HG03575 (cell line): ENCODE data around the gene SKAP1.

ENCODE experiments used
- ATAC-seq: cut with Tn5 transposase; IDR thresholded peaks from one replicate; pipeline ENCODE4 v1.9.1; 2021; ENCODE audit not compliant: unreplicated experiment, insufficient number of reproducible peaks, low FRiP score; ENCODE audit errors: extremely low read depth

SKAP1 gene

DNA sequence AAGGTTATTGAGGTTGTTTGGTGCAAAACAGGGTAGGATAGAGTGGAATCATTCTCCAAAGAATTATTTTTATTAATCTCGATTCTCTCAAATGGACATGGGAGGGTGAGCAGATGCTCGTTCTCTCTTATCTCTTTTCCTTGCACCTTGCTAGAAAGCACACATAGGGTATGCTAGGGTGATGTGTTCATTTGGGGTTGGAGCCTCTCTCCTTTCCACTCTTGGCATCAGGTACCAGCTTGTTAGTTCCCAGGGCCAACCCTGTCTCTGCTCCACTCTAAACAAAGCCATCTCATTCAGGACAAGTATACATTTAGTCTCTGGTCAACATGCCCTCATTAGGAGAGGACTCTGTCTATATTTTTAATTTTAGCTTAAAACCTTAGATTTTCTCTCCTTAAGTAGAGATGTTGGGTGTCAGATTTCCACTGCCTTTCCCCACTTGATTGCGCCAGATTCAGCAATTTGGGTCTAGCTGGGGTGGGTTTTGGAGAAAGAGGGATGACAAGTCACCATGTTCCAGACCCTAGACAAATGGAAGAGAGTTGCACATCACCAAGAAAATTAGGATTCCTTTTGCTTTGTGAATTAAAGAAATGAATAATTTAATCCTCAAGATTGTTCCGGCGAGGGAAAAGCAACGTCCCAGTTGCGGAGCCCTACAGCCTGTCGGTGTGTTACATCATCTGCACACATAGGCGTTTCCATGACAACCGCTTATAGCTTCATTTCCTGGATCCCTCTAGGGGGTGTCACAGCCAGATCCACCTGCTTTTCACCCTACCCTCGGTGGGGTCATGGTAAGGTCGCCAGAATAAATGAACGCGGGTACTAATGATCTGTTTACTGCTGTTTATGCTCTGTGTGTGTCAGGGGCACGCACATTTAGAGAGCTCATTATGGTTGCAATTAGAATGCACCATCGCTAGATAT is 280.9 kb downstream of the SKAP1 start:
- ATAC-seq, result no peak

GRCh38 chr17:48148029-48148770 is 281.8 kb downstream of the SKAP1 start:
- no peak for ATAC-seq

GRCh38 chr17:48144976-48145798 is 284.8 kb downstream of the SKAP1 start:
- ATAC-seq, result no peak

GRCh38 chr17:48144231-48144630 is 285.8 kb downstream of the SKAP1 start:
- ATAC-seq, result no peak

DNA sequence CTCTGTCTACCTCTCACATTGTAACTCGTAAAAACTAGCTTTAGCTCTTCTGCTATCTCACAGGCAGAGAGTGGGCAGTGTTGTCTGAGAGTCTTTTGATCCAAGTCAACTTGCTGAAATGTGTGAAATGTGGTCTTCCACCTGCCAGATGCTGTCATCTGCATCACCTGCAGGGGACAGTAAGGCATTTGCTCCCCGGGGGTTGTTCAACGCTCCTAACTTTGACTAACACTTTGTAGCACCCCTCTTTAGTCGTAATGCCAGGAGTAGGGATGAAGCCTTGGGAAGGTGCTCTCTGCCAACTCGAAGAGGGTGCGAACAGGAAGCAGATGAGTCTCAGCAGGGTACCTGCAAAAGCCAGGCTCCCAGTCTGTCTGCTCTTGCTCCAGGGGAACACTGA is 286.4 kb downstream of the SKAP1 start:
- ATAC-seq, result no peak

DNA sequence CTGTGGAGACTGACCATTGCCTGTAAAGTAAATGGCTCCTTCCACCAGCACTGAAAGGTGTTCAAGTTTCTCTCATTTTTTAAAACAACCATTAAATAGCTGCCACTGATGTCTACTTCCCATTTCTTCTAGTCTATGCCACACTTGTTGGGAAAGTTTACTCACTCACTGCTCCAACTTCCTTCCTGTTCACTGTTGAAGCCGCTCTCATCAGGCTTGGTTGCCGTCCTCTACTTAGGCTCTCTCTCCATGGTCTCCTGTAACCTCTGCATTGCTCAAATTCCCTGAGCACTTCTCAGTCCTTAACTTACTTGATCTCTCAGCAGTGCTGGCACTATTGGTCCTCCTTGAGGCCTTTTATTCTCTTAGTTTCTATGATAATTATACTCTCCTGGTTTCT is 290.1 kb downstream of the SKAP1 start:
- no peak for ATAC-seq

DNA sequence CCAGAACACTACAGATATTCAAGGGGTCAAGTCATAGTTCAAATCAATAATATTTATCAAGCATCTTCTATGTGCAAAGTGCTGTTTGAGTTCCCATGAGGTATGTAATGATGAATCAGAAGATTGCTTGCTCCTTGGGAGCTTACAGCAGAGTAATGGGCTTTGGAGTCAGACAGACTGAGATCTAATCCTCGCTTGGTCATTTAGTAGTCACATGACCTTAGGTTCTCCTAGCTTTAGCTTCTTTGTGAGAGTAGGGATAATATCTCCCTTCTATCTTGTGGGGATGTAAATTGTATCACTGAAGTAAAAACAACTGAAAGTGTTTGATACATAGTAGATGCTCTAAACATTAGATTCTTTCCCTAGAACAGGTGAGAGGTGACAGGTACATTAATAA is 292.4 kb downstream of the SKAP1 start:
- ATAC-seq, result no peak

DNA sequence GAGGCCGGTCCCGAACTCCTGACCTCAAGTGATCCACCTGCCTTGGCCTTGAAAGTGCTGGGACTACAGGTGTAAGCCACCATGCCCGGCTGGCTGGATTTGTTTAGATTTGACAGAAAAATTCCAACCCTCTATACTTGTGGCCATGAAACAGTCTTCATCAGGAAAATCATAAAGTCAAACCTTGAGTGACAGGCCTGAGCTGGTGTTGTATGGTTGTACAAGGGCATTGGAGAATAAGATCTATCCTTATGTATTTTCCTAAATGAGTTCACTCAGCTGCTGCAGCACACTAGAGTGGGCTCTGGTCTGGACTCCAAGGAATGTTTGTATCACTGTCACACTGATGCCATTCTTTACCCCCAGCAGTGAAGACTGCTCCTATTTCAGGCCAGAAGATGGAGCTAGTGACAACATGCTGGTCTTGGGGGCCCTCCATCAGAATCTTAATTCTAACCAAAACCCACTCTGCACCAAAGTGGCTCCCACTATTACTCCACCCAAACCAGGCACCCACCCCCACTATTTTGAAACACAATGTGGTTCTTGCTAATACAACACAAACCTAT is 295.0 kb downstream of the SKAP1 start:
- no peak for ATAC-seq

- ATAC-seq, result no peak
Measured at GRCh38 chr17:48132385-48132784, 297.6 kb downstream of the SKAP1 start.

GRCh38 chr17:48131216-48131824 is 298.7 kb downstream of the SKAP1 start:
- no peak for ATAC-seq

DNA sequence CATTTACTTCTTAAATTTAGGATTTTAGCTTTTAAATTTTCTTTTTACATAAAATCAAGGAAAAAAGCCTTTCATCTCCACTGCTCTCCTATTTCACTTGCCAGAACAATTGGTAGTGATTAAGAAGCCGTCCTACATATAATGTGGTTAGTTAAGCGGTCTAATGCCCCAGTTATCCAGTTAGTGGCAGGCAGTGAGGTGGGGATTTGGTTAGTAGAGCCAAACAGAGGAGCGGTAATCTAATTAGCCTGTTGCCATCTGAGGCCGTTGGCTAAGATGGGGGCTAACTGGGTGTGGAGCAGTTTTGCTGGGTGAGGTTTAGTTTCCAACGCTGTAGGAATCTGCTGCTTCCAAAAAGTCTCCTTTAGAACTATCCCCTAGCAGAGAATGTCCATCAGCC is 300.0 kb downstream of the SKAP1 start:
- no peak for ATAC-seq

GRCh38 chr17:48128400-48128799 is 301.6 kb downstream of the SKAP1 start:
- no peak for ATAC-seq

DNA sequence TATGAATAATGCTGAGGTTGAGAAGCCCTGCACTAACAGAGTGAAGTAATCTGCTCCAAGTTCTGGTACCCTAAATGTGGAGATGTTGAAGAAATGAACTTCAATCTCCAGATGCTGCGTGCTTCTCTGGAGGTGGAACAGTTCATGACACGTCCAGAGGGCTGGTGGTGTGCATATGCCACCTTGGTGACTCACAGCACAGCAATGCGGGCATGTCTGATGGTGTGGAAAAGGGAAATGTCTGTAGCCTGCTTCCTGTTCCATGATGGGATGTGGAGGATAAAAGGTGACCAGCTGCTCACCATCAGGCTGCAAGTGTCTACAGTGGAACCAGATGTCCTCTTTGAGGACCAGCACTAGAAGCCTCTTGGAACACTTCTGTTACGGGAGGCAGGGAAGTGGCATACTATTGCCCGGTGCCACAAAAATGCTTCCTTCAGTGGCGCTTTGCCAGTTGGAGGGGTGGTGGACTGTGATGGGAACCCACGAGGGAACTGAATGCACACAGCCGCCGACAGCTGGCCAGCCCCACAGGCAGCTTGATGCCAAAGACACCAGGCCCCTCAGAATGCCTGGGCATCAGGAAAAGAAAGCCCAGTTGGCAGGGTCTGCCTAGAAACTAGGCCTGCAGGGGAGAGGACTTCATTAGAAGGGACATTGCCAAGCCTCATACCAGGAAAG is 302.5 kb downstream of the SKAP1 start:
- ATAC-seq, result no peak

- ATAC-seq, result no peak
Measured at GRCh38 chr17:48126532-48126850, 303.5 kb downstream of the SKAP1 start.

DNA sequence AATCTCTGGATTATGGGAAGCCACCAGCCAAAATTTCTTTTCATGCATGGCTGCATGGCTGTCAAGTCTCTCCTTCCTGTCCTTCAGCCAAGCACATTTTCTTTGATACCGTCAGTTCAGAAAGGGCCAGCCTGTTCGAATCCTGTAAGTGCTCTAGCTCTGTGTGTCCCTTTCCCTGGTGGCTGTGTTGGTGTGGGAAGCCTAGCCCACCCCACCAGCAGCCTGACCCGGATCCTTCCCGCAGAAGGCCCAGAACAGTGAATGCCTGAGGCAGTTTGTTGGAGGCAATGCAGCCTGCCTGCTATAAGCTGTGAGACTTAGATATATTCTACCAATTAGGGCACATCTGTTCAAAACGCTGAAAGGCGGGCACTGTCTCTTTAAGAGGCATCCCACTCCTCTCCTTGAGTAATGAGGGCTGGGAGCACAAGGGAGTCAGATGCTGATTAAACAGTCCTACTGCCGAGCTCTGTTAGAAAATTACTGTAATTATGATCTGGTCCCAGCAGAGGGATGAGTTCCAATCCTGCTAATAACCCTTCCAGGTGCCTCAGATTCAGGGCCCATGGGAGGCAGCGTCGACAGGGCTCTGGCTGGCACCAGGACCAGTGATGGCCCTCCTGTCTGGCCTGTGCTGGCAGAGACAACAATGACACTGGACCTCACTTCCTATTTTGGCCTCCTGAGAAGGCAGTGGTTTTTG is 304.0 kb downstream of the SKAP1 start:
- no peak for ATAC-seq

DNA sequence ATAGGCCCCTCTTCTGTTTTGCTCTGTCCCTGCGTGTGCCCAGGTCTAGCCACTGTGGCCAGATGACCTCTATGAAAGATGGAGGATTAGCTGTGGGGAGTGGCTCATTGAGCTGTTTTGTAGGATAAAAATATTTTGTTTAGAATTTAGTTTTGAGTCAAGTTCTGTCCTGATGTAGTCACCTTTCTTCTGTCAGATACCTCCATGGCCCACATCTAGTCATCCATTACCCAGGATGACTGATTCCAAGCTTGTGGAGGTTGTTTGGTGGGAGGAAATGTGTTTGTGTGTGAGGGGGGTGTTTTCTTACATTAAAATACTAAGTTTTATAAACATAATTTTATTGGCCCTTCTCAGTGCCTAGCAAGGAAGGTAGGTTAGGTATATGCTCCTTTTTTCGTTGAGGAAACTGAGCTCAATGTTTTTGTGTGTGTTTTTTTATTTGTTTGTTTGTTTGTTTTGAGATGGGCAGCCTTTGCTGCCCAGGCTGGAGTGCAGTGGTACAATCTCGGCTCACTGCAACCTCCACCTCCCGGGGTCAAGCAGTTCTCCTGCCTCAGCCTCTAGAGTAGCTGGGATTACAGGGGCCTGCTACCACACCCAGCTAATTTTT is 306.1 kb downstream of the SKAP1 start:
- no peak for ATAC-seq

- ATAC-seq, result no peak
Measured at GRCh38 chr17:48123111-48123510, 306.9 kb downstream of the SKAP1 start.
